GM10248 (cell line): ENCODE data around the gene MYH6.
"Not testable (repeated sequence)": the region's sequence is repeated elsewhere in the genome, so short reads cannot be mapped to it uniquely, and the experiment has no call there.

Experiments used
- CTCF ChIA-PET: fragments of 300-600 bp; sonication (Branson Sonifier 250); formaldehyde crosslinking; extraction: SDS; loops from one replicate; lab custom pipeline; 2021; ENCODE audit warnings: antibody characterized with exemption; lab: Yijun Ruan, JAX
- POLR2A ChIA-PET: fragments of 350-650 bp; sonication (Branson Sonifier 250); formaldehyde crosslinking; extraction: SDS; loops from one replicate; lab custom pipeline; 2020; ENCODE audit warnings: antibody characterized with exemption; lab: Yijun Ruan, JAX
- DNase-seq: peaks from one replicate; pipeline ENCODE4 v3.0.0; 2012; ENCODE audit errors: extremely low spot score
- CTCF ChIP-seq: IDR thresholded peaks from 2 replicates; pipeline ENCODE4 v1.5.1; 2012; ENCODE audit warnings: mild to moderate bottlenecking, low read depth; ENCODE audit errors: extremely low read depth, missing control alignments, control extremely low read depth

MYH6 gene

GRCh38 chr14:23431486-23431885 is 23.4 kb upstream of the MYH6 start:
- ChIA-PET CTCF (no interaction called here), POLR2A (no interaction called here)
- TF ChIP-seq CTCF, result no peak
- DNase-seq, result no peak

- ChIA-PET CTCF (no interaction called here), POLR2A (no interaction called here)
These were observed 22.6 kb upstream of the MYH6 start for GRCh38 chr14:23430723-23431085.

GRCh38 chr14:23430016-23430722 is 22.1 kb upstream of the MYH6 start:
- CTCF ChIA-PET, result no interaction called here
- no peak for TF ChIP-seq CTCF
- POLR2A ChIA-PET, result no interaction called here
- DNase-seq, result no peak

More at GRCh38 chr14:23430723-23431085, 22.6 kb upstream of the MYH6 start:
- TF ChIP-seq CTCF, result no peak
- DNase-seq, result no peak

GRCh38 chr14:23428686-23429495 is 20.8 kb upstream of the MYH6 start:
- TF ChIP-seq CTCF, result no peak
- CTCF ChIA-PET, result no interaction called here
- POLR2A ChIA-PET, result no interaction called here
- DNase-seq, result no peak

- CTCF ChIA-PET, result interaction anchor here (1.0 kb wide), 1 partner anchor 45 kb away, joined by 3 read pairs; no protein-coding TSS in a partner anchor
- POLR2A ChIA-PET, DNase-seq: not testable (repeated sequence)
These were observed 17.7 kb upstream of the MYH6 start for GRCh38 chr14:23425798-23426197.

- no peak for DNase-seq
- no peak for TF ChIP-seq CTCF
- ChIA-PET POLR2A (no interaction called here), CTCF (interaction anchor here (2.2 kb wide), 1 partner anchor 304 kb away, joined by 7 read pairs; no protein-coding TSS in a partner anchor)
These were observed 17.1 kb upstream of the MYH6 start for GRCh38 chr14:23425169-23425568.

GRCh38 chr14:23423657-23424056 is 15.6 kb upstream of the MYH6 start:
- ChIA-PET CTCF (interaction anchor here (1.0 to 2.3 kb wide), 5 partner anchors 11 to 303 kb away, joined by 3 to 9 read pairs (median 3); no protein-coding TSS in a partner anchor), POLR2A (no interaction called here)
- no peak for TF ChIP-seq CTCF
- DNase-seq, result no peak
